Transverse colon (tissue), 4 donors: ENCODE data around the gene LSM14A. TPM values are rescaled to one million over a fixed set of nuclear protein-coding genes. Genes with fewer than 3 reads are reported as not detected.
"Not testable (repeated sequence)": the region's sequence is repeated elsewhere in the genome, so short reads cannot be mapped to it uniquely, and the experiment has no call there.

Source experiments
- DNase-seq: peaks from one replicate; pipeline ENCODE4 v3.0.0-alpha.2; 2019
- H3K27ac ChIP-seq, 4 donors: fragments of 200-600 bp; sonication (generic); 2 replicates each; pipeline ENCODE4 v1.5.1; 2016 to 2018; ENCODE audit warnings: inconsistent platforms in 4 of 4
- H3K27me3 ChIP-seq: fragments of 200-600 bp; sonication (generic); 2 replicates; pipeline ENCODE4 v1.5.1; 2017; ENCODE audit warnings: inconsistent platforms
- H3K36me3 ChIP-seq, 4 donors: fragments of 200-600 bp; sonication (generic); 2 replicates each; pipeline ENCODE4 v1.5.1; 2017 to 2019; ENCODE audit warnings: inconsistent platforms in 4 of 4
- H3K4me1 ChIP-seq, 4 donors: fragments of 200-600 bp; sonication (generic); 2 replicates each; pipeline ENCODE4 v1.5.1; 2017 to 2020; ENCODE audit warnings: inconsistent platforms in 4 of 4
- H3K4me3 ChIP-seq, 4 donors: fragments of 200-600 bp; sonication (generic); 1 replicate in 1 of 4; 2 replicates in 3 of 4; pipeline versions ENCODE4 v1.5.1 to v1.6.1; 2017 to 2019; ENCODE audit warnings: inconsistent platforms in 4 of 4
- H3K9me3 ChIP-seq, 2 donors: fragments of 200-600 bp; sonication (generic); 2 replicates each; pipeline ENCODE4 v1.5.1; 2017 to 2019; ENCODE audit warnings: inconsistent platforms in 2 of 2
- CTCF ChIP-seq, 5 experiments: fragments of 200-600 bp in 3 of 5; fragments of 450-650 bp in 2 of 5; sonication (generic) in 3 of 5; IDR thresholded peaks; 1 replicate in 2 of 5; 2 replicates in 3 of 5; pipeline ENCODE4 v1.5.1; 2016 to 2017; ENCODE audit warnings: antibody characterized with exemption in 5 of 5, inconsistent platforms in 3 of 5, mild to moderate bottlenecking in 2 of 5, moderate library complexity in 1 of 5
- EP300 ChIP-seq: sonication (generic); formaldehyde crosslinking; IDR thresholded peaks from one replicate; pipeline ENCODE4 v1.6.1; 2017; ENCODE audit warnings: antibody characterized with exemption, low read depth
- POLR2A ChIP-seq: fragments of 450-650 bp; IDR thresholded peaks from one replicate; pipeline ENCODE4 v1.6.1; 2016; ENCODE audit warnings: antibody characterized with exemption, mild to moderate bottlenecking, moderate library complexity
- POLR2AphosphoS5 ChIP-seq, 3 donors: sonication (generic); formaldehyde crosslinking; IDR thresholded peaks; one replicate each; pipeline ENCODE4 v1.6.1; 2016; ENCODE audit warnings: antibody characterized with exemption in 3 of 3
- WGBS, 2 donors: methylation state at CpG; one replicate each; pipeline ENCODE4 v1.1.5; 2018; ENCODE audit warnings: low coverage in 1 of 2; 5-methylcytosine and 5-hydroxymethylcytosine counted together
- in situ Hi-C, 4 donors: fragments of 200-750 bp; cut with MboI; loops; one replicate each; pipeline versions ENCODE4 v1.15.0 to v1.15.1; 2017; ENCODE audit warnings: low sequenced_read_pairs in 3 of 4, low pct_ligation_motif_present in 1 of 4, low pct_unique_long_range_greater_than_20kb in 1 of 4
- intact Hi-C: fragments of 100-400 bp; cut with DNase I; formaldehyde crosslinking; loops from one replicate; pipeline ENCODE4 v1.15.1; 2023; ENCODE audit warnings: low total_unique reads
- total RNA-seq, 4 donors: library from RNA; depleted of rRNA; stranded (reverse); fragments of >200 nt; gene quantifications; one replicate each; pipeline ENCODE4 v1.1.0, GENCODE V29; 2016

The LSM14A gene
- total RNA-seq, 4 donors from 2014 or later, result 88.4 to 211 (median 119) TPM

GRCh38 chr19:34173193-34173956, 1.1 kb downstream of the LSM14A start:
- 2 to 8% methylated on average over 3 to 23 of the region's 23 CpGs for WGBS, 2 donors

GRCh38 chr19:34175173-34175572, 2.9 kb downstream of the LSM14A start:
- H3K27me3 ChIP-seq, in situ Hi-C loops, DNase-seq, H3K36me3 ChIP-seq, H3K9me3 ChIP-seq, intact Hi-C loops, H3K4me3 ChIP-seq: not testable (repeated sequence)
- WGBS, 2 donors, result 72 to 91% methylated on average over 4 to 8 of the region's 8 CpGs
- Histone ChIP-seq H3K27ac (peak overlapping the region in 1 of 4 donors; percentile 100), H3K4me1 (peaks cover 43 to 80% (median 70%) of the 10 kb centered on the region in 4 donors)

More at GRCh38 chr19:34173193-34173956, 1.1 kb downstream of the LSM14A start:
- H3K36me3 ChIP-seq, result no peaks in the 10 kb centered on the region
- peaks cover 26 to 62% (median 54%) of the 10 kb centered on the region in 4 donors for H3K4me1 ChIP-seq
- in situ Hi-C loops, result no loop called here
- peak overlapping the region; percentile 100 for H3K27ac ChIP-seq
- peak overlapping the region; percentile 93 to 100 (median 98) for H3K4me3 ChIP-seq
- intact Hi-C loops, result no loop called here
- TF ChIP-seq EP300 (no peak), POLR2A (no peak), CTCF (IDR thresholded peaks at IDR 0.05) (peak in 4 of 5 experiments; percentile 4 to 35 (median 22)), POLR2AphosphoS5 (IDR thresholded peaks at IDR 0.05) (peak in 1 of 3 donors; percentile 8)
- peak; percentile 65 for DNase-seq
- no peaks in the 10 kb centered on the region for H3K27me3 ChIP-seq
- no peaks in the 10 kb centered on the region for H3K9me3 ChIP-seq

- intact Hi-C loops, result no loop called here
- in situ Hi-C loops, result no loop called here
- Histone ChIP-seq H3K36me3 (no peaks in the 10 kb centered on the region), H3K9me3 (no peaks in the 10 kb centered on the region), H3K4me1 (peaks cover 43 to 81% (median 75%) of the 10 kb centered on the region in 4 donors), H3K27me3 (no peaks in the 10 kb centered on the region), H3K27ac (no peak overlapping the region), H3K4me3 (no peak overlapping the region)
- DNase-seq, result no peak
- TF ChIP-seq CTCF (IDR thresholded peaks at IDR 0.05) (no peak), EP300 (no peak), POLR2AphosphoS5 (IDR thresholded peaks at IDR 0.05) (no peak), POLR2A (no peak)
- 40 to 49% methylated on average over 3 of the region's 3 CpGs for WGBS, 2 donors
These were observed 4.3 kb downstream of the LSM14A start for GRCh38 chr19:34176581-34176980.

GRCh38 chr19:34178274-34178610, 5.9 kb downstream of the LSM14A start:
- H3K4me3 ChIP-seq, result peak overlapping the region in 1 of 4 donors; percentile 17
- WGBS, 2 donors, result 41 to 46% methylated on average over 2 of the region's 2 CpGs
- no peaks in the 10 kb centered on the region for H3K9me3 ChIP-seq
- H3K27ac ChIP-seq, result peak overlapping the region in 2 of 4 donors; percentile 27 to 38
- no peaks in the 10 kb centered on the region for H3K27me3 ChIP-seq
- in situ Hi-C loops (no loop called here), intact Hi-C loops (no loop called here)
- DNase-seq, result no peak
- TF ChIP-seq CTCF (IDR thresholded peaks at IDR 0.05), result no peak
- TF ChIP-seq EP300, result no peak
- H3K36me3 ChIP-seq, result no peaks in the 10 kb centered on the region
- peaks cover 43 to 89% (median 74%) of the 10 kb centered on the region in 4 donors for H3K4me1 ChIP-seq
